SU-DHL-6 (cell line): ENCODE results near the gene ZXDC.

ENCODE experiments used
- EZH2phosphoT487 ChIP-seq: fragments of 200-600 bp; sonication (generic), shearing (Covaris generic); conservative IDR thresholded peaks from 2 replicates; pipeline ENCODE4 v1.6.1; 2018; ENCODE audit warnings: mild to moderate bottlenecking, antibody characterized with exemption, low read length, moderate library complexity, mixed read lengths
- TF ChIP-seq, protein P1 (sequence below): fragments of 200-600 bp; sonication (generic); IDR thresholded peaks from one replicate; pipeline ENCODE4 v1.5.1; 2017; ENCODE audit warnings: antibody characterized with exemption, mild to moderate bottlenecking, low read length, moderate library complexity; ENCODE audit not compliant: insufficient read depth, poor library complexity, severe bottlenecking

DNA sequence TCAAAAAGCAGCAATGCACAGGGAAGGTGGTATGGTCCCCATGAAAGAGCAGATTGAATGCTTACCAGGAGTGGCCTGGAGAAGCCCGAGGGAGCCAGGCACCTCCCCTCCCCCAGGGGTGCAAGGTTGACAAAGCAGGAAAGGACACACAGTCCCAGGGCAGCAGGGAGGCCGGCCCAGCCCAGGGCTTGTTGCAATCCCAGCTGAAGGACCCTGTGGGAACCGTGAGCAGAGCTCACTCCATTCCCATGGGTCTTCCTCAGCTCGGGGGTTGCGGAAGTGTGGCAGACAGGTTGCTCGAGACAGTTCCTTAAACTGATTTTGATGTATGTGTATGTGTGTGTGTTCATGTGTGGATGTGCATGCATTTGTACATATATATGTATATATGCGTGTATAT lies 26.0 kb upstream of the ZXDC start:
- TF ChIP-seq, protein P1, sequence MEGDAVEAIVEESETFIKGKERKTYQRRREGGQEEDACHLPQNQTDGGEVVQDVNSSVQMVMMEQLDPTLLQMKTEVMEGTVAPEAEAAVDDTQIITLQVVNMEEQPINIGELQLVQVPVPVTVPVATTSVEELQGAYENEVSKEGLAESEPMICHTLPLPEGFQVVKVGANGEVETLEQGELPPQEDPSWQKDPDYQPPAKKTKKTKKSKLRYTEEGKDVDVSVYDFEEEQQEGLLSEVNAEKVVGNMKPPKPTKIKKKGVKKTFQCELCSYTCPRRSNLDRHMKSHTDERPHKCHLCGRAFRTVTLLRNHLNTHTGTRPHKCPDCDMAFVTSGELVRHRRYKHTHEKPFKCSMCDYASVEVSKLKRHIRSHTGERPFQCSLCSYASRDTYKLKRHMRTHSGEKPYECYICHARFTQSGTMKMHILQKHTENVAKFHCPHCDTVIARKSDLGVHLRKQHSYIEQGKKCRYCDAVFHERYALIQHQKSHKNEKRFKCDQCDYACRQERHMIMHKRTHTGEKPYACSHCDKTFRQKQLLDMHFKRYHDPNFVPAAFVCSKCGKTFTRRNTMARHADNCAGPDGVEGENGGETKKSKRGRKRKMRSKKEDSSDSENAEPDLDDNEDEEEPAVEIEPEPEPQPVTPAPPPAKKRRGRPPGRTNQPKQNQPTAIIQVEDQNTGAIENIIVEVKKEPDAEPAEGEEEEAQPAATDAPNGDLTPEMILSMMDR: no peak
- TF ChIP-seq EZH2phosphoT487: no peak
